Muscle of leg (tissue), 11 donors: ENCODE results near the gene PYDC2. TPM values are rescaled to one million over a fixed set of nuclear protein-coding genes. Genes with fewer than 3 reads are reported as not detected.

Experiments used
- DNase-seq: peaks from one replicate; pipeline ENCODE4 v3.0.0; 2013
- H3K27ac ChIP-seq: one replicate; pipeline ENCODE4 v1.5.1; 2013; ENCODE audit warnings: mild to moderate bottlenecking, low read length, control low read depth
- H3K27me3 ChIP-seq: one replicate; pipeline ENCODE4 v1.6.1; 2013; ENCODE audit warnings: low read length; ENCODE audit not compliant: control insufficient read depth, insufficient read depth
- H3K36me3 ChIP-seq: one replicate; pipeline ENCODE4 v1.6.1; 2013; ENCODE audit warnings: low read length; ENCODE audit not compliant: control insufficient read depth, insufficient read depth
- H3K4me1 ChIP-seq: one replicate; pipeline ENCODE4 v1.6.1; 2013; ENCODE audit warnings: low read length; ENCODE audit not compliant: control insufficient read depth, insufficient read depth
- H3K4me3 ChIP-seq: one replicate; pipeline ENCODE4 v1.5.1; 2013; ENCODE audit warnings: low read length, control low read depth
- H3K9me3 ChIP-seq: replicated peaks from 2 replicates; pipeline ENCODE4 v1.6.1; 2013; ENCODE audit warnings: low read depth, low read length; ENCODE audit not compliant: control insufficient read depth
- WGBS: methylation state at CpG from one replicate; pipeline ENCODE4 v1.1.5; 2013; ENCODE audit warnings: missing lambda C conversion rate; ENCODE audit not compliant: insufficient coverage; 5-methylcytosine and 5-hydroxymethylcytosine counted together
- polyA plus RNA-seq, 8 donors: library from polyadenylated mRNA; unstranded; fragments of 120-200 nt; gene quantifications; one replicate each; pipeline versions ENCODE4 v1.2.1 to v1.2.3, GENCODE V29; 2013; ENCODE audit warnings: inconsistent platforms in 1 of 8, low replicate concordance in 1 of 8; ENCODE audit not compliant: insufficient read length in 8 of 8, insufficient read depth in 1 of 8
- total RNA-seq: library from RNA; stranded (reverse); fragments of 120-200 nt; gene quantifications from one replicate; pipeline ENCODE4 v1.2.4, GENCODE V29; 2013

The PYDC2 gene
- total and polyA plus RNA-seq, 9 donors: not detected

- no peak for DNase-seq
- Histone ChIP-seq H3K4me1 (no peaks in the 10 kb centered on the region), H3K27ac (no peak overlapping the region), H3K36me3 (no peaks in the 10 kb centered on the region), H3K4me3 (no peak overlapping the region), H3K27me3 (no peaks in the 10 kb centered on the region), H3K9me3 (no peaks in the 10 kb centered on the region)
- WGBS: 83% methylated on average over 3 of the region's 4 CpGs
Measured at GRCh38 chr3:191430103-191430502, 30.9 kb upstream of the PYDC2 start.

GRCh38 chr3:191431160-191431822 lies 29.7 kb upstream of the PYDC2 start:
- Histone ChIP-seq H3K4me3 (no peak overlapping the region), H3K27ac (no peak overlapping the region), H3K27me3 (no peaks in the 10 kb centered on the region), H3K9me3 (no peaks in the 10 kb centered on the region), H3K36me3 (no peaks in the 10 kb centered on the region), H3K4me1 (no peaks in the 10 kb centered on the region)
- no peak for DNase-seq
- 40% methylated on average over 1 of the region's 5 CpGs for WGBS

- no peak for DNase-seq
- no peaks in the 10 kb centered on the region for H3K36me3 ChIP-seq
- no peaks in the 10 kb centered on the region for H3K27me3 ChIP-seq
- H3K9me3 ChIP-seq: no peaks in the 10 kb centered on the region
- no peaks in the 10 kb centered on the region for H3K4me1 ChIP-seq
- H3K4me3 ChIP-seq: no peak overlapping the region
- WGBS: 100% methylated on average over 1 of the region's 5 CpGs
- no peak overlapping the region for H3K27ac ChIP-seq
Measured at GRCh38 chr3:191432162-191432561, 28.8 kb upstream of the PYDC2 start.

GRCh38 chr3:191434024-191434423 lies 26.9 kb upstream of the PYDC2 start:
- no peaks in the 10 kb centered on the region for H3K9me3 ChIP-seq
- no peak overlapping the region for H3K4me3 ChIP-seq
- DNase-seq: no peak
- 60% methylated on average over 1 of the region's 1 CpG for WGBS
- H3K36me3 ChIP-seq: no peaks in the 10 kb centered on the region
- H3K4me1 ChIP-seq: no peaks in the 10 kb centered on the region
- no peaks in the 10 kb centered on the region for H3K27me3 ChIP-seq
- no peak overlapping the region for H3K27ac ChIP-seq

GRCh38 chr3:191435981-191436380 lies 25.0 kb upstream of the PYDC2 start:
- H3K4me1 ChIP-seq: no peaks in the 10 kb centered on the region
- H3K4me3 ChIP-seq: no peak overlapping the region
- no peaks in the 10 kb centered on the region for H3K27me3 ChIP-seq
- no CpG with 5 or more reads among the region's 2 CpGs for WGBS
- no peak overlapping the region for H3K27ac ChIP-seq
- H3K9me3 ChIP-seq: no peaks in the 10 kb centered on the region
- no peaks in the 10 kb centered on the region for H3K36me3 ChIP-seq
- peak; percentile 41 for DNase-seq

GRCh38 chr3:191438150-191438814 lies 22.7 kb upstream of the PYDC2 start:
- no peak overlapping the region for H3K27ac ChIP-seq
- WGBS: no CpG with 5 or more reads among the region's 2 CpGs
- no peak for DNase-seq
- H3K36me3 ChIP-seq: no peaks in the 10 kb centered on the region
- H3K4me3 ChIP-seq: no peak overlapping the region
- no peaks in the 10 kb centered on the region for H3K4me1 ChIP-seq
- H3K9me3 ChIP-seq: no peaks in the 10 kb centered on the region
- no peaks in the 10 kb centered on the region for H3K27me3 ChIP-seq

GRCh38 chr3:191440532-191440931 lies 20.4 kb upstream of the PYDC2 start:
- H3K27ac ChIP-seq: no peak overlapping the region
- H3K4me3 ChIP-seq: no peak overlapping the region
- DNase-seq: no peak
- no peaks in the 10 kb centered on the region for H3K9me3 ChIP-seq
- H3K4me1 ChIP-seq: no peaks in the 10 kb centered on the region
- H3K36me3 ChIP-seq: no peaks in the 10 kb centered on the region
- H3K27me3 ChIP-seq: no peaks in the 10 kb centered on the region
- WGBS: no CpG with 5 or more reads among the region's 4 CpGs

GRCh38 chr3:191441687-191442086 lies 19.3 kb upstream of the PYDC2 start:
- no peak overlapping the region for H3K27ac ChIP-seq
- DNase-seq: no peak
- WGBS: 37% methylated on average over 2 of the region's 2 CpGs

GRCh38 chr3:191444569-191444968 lies 16.4 kb upstream of the PYDC2 start:
- no peaks in the 10 kb centered on the region for H3K27me3 ChIP-seq
- H3K4me1 ChIP-seq: no peaks in the 10 kb centered on the region
- H3K9me3 ChIP-seq: no peaks in the 10 kb centered on the region
- no peak overlapping the region for H3K4me3 ChIP-seq
- DNase-seq: no peak
- H3K27ac ChIP-seq: no peak overlapping the region
- no peaks in the 10 kb centered on the region for H3K36me3 ChIP-seq
- WGBS: no CpG with 5 or more reads among the region's 3 CpGs

More at GRCh38 chr3:191441687-191442086, 19.3 kb upstream of the PYDC2 start:
- no peaks in the 10 kb centered on the region for H3K4me1 ChIP-seq
- no peak overlapping the region for H3K4me3 ChIP-seq
- H3K27me3 ChIP-seq: no peaks in the 10 kb centered on the region
- H3K9me3 ChIP-seq: no peaks in the 10 kb centered on the region
- no peaks in the 10 kb centered on the region for H3K36me3 ChIP-seq

GRCh38 chr3:191449256-191449655 lies 11.7 kb upstream of the PYDC2 start:
- Histone ChIP-seq H3K4me3 (no peak overlapping the region), H3K27ac (no peak overlapping the region), H3K27me3 (no peaks in the 10 kb centered on the region), H3K36me3 (no peaks in the 10 kb centered on the region), H3K4me1 (no peaks in the 10 kb centered on the region), H3K9me3 (no peaks in the 10 kb centered on the region)
- no CpG with 5 or more reads among the region's 1 CpG for WGBS
- no peak for DNase-seq
